Stimulated activated CD4-positive, alpha-beta T cell treated with anti-CD3 and anti-CD28 coated beads, Interleukin-15, amount 100 ng/mL, for 48 hours (primary cell): ENCODE measurements around the gene NOTCH3.

Source experiments
- DNase-seq, 2 donors: peaks; one replicate each; pipeline ENCODE4 v3.0.0-alpha.2; 2020; ENCODE audit warnings: low read depth in 2 of 2

Gene NOTCH3

DNA sequence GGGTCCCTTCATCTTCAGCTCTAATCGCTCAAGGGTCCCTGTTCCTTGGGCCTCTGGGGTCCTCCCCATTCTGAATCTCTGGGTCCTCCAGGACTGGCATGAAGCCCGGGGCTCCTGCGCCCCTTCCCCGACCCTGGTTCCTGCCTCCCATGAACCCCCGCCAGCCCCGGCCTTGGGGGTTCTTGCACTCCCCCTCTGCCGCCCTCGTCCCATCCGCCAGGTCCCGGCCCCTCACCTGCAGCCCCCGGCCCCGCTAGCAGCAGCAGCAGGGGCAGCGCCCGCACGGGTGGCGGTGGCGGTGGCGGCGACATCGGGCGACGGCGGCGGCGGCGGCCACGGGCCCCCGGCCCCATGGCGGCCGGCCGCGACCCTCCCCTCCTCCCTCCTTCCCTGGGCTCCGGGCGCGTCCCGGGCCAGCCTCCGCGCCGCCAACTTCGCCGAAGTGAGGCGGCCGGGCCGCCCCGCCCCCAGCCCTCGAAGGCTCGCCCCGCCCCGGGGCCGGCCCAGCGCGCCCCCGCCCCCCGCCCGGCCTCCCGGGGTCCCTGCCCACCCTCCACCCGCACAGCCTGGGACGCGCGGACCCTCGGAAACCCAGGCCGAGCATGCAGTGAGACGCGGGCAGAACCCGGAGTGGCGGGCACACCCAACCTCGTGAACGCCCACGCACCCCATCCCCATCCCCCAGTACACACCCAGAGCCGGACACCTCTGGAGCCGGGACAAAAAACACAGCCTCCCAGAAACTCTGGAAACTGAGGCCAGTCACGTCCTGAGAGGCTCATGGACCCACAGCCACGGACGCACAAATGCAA is at the start of gene NOTCH3:
Gene NOTCH3, minus strand, starts transcription at position 443 of the 812 bp plus-strand sequence. Its CDS starts 90 bp downstream, at position 353.
- no peak for DNase-seq

- no peak for DNase-seq
Measured at GRCh38 chr19:15250640-15250993, 49.8 kb upstream of the NOTCH3 start.

DNA sequence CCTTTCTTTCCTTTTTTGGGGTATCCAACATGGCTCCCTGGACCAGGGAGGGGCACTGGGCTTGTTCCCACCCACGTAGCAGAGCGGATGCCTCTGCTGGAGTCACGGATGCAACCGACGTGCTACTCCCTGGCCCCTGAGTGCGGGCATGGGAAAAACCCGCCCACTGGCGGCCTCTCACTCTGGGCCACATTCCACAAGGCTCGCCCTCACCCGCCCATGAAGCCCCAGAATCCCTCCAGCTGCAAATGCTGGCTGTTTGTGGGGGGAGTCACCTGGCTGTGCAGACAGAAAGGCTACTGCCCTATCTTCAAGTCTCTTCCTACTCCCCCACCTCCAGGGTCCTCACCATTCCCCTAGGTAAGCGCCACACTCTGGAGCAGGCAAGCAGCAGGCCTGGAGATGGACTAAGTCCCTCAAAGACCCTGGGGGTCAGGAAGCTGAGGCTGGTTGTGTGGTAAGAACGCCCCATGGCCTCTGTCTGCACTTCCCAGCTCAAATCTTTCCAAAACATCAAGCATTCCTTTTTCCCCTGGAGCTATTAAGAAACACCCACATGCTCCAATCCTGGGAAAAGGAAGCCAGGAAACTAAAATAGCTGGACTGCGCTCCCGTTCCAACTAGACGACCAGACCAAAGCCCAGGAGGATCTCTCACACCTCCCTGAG is 49.3 kb upstream of the NOTCH3 start:
- no peak for DNase-seq

DNA sequence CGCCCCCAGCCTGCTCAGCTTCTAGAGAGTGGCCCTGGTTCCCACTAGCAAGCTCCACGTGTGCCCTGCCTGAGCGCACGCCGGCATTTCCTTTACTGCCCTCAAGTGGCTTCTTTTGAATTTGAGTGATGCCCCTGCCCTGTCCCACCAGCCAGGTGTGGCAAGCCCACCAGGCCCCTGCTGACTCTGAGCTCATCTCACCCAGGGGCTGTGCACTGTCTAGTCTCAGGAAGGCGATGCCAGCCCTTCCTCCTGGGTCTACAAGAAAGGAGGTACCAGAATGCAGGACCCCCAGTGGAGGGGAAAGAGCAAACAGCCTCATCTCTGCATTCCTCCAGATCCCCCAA is 48.7 kb upstream of the NOTCH3 start:
- no peak for DNase-seq

DNA sequence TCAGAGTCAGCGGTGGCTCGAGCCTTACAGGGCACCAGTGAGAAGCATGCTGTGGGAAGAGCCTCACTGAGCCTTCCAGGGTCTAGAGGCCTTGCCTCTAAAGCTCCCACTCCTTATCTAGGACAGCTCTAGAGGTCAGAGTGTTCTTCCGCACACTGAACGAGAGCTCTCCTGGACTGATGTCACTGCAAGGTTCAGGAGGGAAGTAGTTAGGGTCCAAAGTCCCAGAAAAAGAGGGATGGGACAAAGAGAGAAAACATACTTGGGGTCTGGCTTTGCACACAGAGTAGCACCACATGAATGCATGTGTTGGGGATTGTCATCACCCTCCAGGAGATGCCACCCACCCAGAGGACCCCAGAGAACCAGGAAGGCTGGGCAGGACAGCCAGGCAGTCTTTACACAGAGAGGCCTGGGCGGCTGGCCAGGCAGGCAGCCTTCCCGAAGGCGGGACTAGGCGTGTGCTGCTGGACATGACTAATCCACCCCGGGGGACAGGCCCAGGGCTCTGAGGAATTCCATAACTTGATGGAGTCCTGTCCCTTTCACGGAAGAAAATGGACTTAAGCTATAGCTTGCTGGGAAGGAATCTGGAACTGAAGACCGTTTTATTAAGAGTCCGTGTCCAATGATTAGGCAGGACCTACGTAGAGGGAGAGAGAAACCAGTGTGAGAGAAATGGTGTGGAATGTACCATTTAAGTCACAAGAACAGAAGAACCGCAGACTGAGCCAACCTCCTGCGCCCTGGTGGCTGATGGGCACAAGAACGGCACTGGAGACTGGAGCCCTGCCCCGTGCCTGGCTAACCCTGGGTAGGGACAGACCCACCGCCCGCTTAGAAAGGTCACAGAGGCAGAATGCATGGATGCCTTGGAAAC is 48.1 kb upstream of the NOTCH3 start:
- DNase-seq: no peak

DNA sequence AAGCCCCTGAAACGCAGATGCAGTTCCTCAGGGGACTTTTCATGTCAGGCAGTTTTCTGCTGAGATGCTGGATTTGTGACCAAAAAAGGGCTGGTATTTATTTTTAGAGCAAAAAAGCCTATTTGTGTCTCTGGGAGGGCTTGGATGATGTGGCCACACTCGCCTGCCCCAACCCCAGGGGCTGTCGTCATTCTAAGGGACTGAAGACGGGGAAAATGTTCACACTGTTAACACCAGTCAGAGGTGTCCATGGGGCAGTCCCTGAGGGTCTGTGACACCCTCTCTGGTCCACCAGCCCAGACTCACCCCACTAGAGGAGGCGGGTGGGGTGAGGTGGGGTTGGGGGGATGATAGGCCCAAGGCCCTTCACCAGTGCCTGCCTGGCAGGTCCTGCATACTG is 47.3 kb upstream of the NOTCH3 start:
- DNase-seq: no peak

- DNase-seq: no peak
Measured at GRCh38 chr19:15247107-15248014, 46.6 kb upstream of the NOTCH3 start.

DNA sequence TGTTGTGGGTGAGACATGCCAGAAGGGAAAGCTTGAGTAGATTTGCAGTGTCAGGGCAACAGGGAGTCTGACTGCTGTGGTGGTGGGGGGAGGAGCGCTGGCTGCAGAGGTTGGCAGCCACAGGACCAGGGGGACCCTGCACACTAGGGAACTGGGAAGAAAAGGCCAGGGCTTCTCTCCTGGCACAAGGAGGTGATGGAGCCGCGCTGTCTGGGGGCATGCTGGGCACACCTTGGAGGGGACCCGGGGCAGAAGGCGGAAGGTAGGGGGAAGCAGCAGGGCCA is 45.3 kb upstream of the NOTCH3 start:
- no peak for DNase-seq

DNA sequence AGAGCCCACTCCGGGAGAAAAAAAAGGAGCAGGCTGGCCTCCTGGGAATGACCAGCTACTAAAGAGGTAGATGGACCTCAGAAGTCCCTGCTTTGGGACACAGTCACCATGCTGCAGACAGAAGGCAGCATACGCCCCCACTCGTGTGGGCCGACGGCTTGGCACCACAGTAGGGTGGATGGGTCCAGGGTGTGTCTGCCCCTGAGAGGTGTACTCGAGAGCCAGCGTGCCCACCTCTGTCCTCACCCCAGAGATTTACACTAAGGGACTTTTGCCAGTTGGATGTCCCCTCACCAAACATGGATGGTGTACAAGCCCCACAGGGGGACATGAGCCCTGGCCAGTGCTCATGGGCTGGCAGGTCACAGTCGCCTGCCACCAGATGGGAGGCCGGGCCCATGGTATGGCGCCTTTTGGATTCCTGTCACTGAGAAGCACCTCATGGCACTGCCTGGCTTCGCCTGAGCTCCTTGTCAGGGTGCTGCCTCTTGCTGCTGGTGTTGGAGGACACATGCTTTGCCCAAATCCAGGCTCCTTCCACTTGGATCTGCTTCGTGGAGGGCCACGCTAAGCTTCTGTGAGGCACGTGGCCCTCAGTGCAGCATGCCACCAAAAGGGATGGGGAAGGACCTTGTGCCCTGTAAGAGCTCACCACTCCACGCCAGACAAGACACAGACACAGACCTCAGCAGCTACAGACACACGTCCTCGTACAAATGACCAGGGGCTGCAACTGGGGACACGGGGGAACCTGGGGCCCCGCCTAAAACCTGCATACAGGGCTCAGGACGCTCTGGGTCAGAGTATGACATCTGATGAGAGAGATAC is 44.8 kb upstream of the NOTCH3 start:
- no peak for DNase-seq

DNA sequence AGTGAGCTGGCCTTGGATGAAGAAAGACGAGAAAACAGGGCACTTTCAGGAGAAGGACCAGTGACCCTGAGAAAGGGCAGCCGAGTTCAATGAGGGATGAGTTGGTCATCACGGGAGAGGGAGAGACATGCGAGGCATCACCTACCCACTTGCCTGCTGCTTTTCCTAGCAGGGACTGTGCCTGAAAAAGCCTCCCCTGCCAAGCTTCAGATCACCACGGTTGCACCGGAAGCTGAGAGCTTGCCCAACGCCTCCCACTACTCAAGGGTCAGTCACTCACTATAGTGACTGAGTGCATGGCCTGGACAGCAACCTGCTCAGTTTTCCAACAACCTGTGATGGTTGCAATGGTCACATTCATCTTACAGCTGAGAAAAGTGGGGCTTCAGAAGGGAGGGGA is 44.0 kb upstream of the NOTCH3 start:
- DNase-seq: no peak

- no peak for DNase-seq
Measured at GRCh38 chr19:15244106-15244803, 43.5 kb upstream of the NOTCH3 start.

GRCh38 chr19:15243236-15243957 is 42.6 kb upstream of the NOTCH3 start:
- no peak for DNase-seq

DNA sequence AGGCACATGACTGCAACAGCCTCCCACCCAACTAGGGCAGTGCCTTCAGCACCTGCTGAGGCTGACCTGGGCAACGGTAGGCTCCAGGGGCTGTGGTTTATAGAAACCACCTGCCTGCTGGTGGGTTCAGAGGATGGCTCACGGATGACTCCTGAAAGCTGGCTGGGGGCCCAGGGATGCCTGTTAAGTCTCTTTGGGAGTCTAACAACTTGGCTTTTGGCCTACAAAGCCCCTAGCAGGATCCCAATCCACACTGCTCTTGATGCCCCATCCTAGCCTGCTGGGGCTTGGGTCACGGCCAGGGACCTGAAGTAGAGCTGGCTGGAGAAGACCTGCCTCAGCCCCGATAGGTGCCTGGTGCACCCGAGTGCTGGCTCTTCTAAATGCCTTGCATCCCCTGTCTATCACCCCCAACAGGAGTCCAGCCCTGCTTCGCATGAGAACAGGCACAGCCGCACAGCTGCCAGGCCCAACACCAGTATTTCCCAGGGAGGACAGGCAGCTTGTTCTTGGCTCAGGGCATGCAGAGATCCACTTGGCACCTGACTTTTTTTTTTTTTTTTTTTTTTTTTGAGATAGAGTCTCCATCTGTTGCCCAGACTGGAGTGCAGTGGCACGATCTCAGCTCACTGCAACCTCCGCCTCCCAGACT is 40.6 kb upstream of the NOTCH3 start:
- DNase-seq: no peak

DNA sequence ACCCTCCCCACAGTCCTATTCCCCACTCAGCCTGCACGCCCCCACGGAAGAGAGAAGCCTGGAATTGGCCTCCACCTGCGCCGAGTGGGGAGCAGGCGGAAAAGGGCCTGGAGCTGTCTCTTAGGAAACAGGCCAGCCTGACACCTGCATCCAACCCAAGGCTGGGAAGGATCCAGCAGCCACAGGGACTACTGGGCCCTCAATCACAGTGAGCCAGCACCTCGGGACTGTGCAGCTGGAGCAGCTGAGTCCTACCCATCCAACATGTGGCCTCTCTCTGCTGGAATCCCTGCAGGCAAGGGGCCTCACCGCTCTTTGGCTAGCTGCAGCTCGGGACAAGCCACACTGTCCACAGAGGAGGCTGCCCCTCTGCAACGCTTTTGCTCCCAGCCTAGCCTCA is 39.7 kb upstream of the NOTCH3 start:
- DNase-seq: no peak

- DNase-seq: no peak
Measured at GRCh38 chr19:15239337-15239949, 38.6 kb upstream of the NOTCH3 start.

DNA sequence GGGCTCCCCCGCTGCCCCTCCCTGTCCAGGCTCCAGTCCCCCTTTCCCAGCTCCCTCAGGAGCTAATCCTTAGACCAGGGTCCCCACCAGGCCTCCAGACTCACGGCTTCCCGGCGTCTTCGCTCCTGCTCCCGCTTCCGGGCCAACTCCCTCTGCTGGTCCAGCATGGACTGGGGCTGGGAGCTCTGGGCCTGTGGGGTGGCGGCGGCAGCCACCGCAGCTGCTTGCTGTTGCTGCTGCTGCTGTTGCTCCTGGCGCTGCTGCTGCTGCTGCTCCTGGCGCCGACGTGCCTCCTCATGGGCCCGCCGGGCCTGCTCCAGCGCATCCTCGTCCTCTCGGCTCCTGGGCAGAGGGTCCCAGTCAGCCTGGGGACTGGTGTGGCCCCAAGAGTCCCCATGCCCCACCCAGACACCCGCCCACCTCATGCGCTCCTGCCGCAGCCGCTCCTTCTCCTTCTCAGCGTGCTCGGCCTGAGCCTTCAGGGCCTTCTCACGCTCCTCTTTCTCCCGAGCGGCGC is 37.9 kb upstream of the NOTCH3 start:
- DNase-seq: no peak

- no peak for DNase-seq
Measured at GRCh38 chr19:15237759-15238638, 37.2 kb upstream of the NOTCH3 start.
